Measurements from ENCODE around the gene BID.
A peak's percentile ranks its signal among the peaks of the same experiment; 100 is the strongest.
"Not testable (repeated sequence)": the region's sequence is repeated elsewhere in the genome, so short reads cannot be mapped to it uniquely, and the experiment has no call there.

The BID gene

GRCh38 chr22:17705951-17706900 lies 68.0 kb downstream of the BID start:
- Histone ChIP-seq H3K9me3 (ENCODE audit: control insufficient read depth, low read length) (no peaks in the 10 kb centered on the region), H3K4me1 (ENCODE audit: control insufficient read depth, insufficient read depth, low read length) (peaks cover 43% of the 10 kb centered on the region), H3K27me3 (replicated peaks; ENCODE audit: control insufficient read depth, insufficient read depth, low read length) (no peaks in the 10 kb centered on the region), H3K36me3 (ENCODE audit: control insufficient read depth, insufficient read depth, low read length, severe bottlenecking) (peaks cover 22% of the 10 kb centered on the region), H3K9ac (ENCODE audit: low read length) (peak overlapping the region; percentile 93), H3K4me3 (ENCODE audit: low read length) (peak overlapping the region; percentile 86)
- peak; percentile 94 for DNase-seq (ENCODE audit: low read depth)

GRCh38 chr22:17705546-17705945 lies 68.7 kb downstream of the BID start:
- DNase-seq (ENCODE audit: low read depth): no peak
- H3K4me3 ChIP-seq (ENCODE audit: low read length): peak overlapping the region; percentile 86
- peaks cover 23% of the 10 kb centered on the region for H3K36me3 ChIP-seq (ENCODE audit: control insufficient read depth, insufficient read depth, low read length, severe bottlenecking)
- H3K4me1 ChIP-seq (ENCODE audit: control insufficient read depth, insufficient read depth, low read length): peaks cover 42% of the 10 kb centered on the region
- H3K9ac ChIP-seq (ENCODE audit: low read length): peak overlapping the region; percentile 93
- no peaks in the 10 kb centered on the region for H3K9me3 ChIP-seq (ENCODE audit: control insufficient read depth, low read length)
- H3K27me3 ChIP-seq (replicated peaks; ENCODE audit: control insufficient read depth, insufficient read depth, low read length): no peaks in the 10 kb centered on the region

- no peaks in the 10 kb centered on the region for H3K9me3 ChIP-seq (ENCODE audit: control insufficient read depth, low read length)
- peaks cover 28% of the 10 kb centered on the region for H3K36me3 ChIP-seq (ENCODE audit: control insufficient read depth, insufficient read depth, low read length, severe bottlenecking)
- H3K4me1 ChIP-seq (ENCODE audit: control insufficient read depth, insufficient read depth, low read length): peaks cover 37% of the 10 kb centered on the region
- no peak overlapping the region for H3K9ac ChIP-seq (ENCODE audit: low read length)
- H3K27me3 ChIP-seq (replicated peaks; ENCODE audit: control insufficient read depth, insufficient read depth, low read length): no peaks in the 10 kb centered on the region
- peak; percentile 56 for DNase-seq (ENCODE audit: low read depth)
- no peak overlapping the region for H3K4me3 ChIP-seq (ENCODE audit: low read length)
Measured at GRCh38 chr22:17703811-17704210, 70.5 kb downstream of the BID start.

GRCh38 chr22:17700778-17701177 lies 73.5 kb downstream of the BID start:
- Histone ChIP-seq H3K4me1 (ENCODE audit: control insufficient read depth, insufficient read depth, low read length) (peaks cover 16% of the 10 kb centered on the region), H3K36me3 (ENCODE audit: control insufficient read depth, insufficient read depth, low read length, severe bottlenecking) (peaks cover 37% of the 10 kb centered on the region), H3K27me3 (replicated peaks; ENCODE audit: control insufficient read depth, insufficient read depth, low read length) (no peaks in the 10 kb centered on the region), H3K9ac (ENCODE audit: low read length) (no peak overlapping the region), H3K4me3 (ENCODE audit: low read length) (no peak overlapping the region), H3K9me3 (ENCODE audit: control insufficient read depth, low read length) (no peaks in the 10 kb centered on the region)
- peak; percentile 58 for DNase-seq (ENCODE audit: low read depth)

- Histone ChIP-seq H3K36me3 (ENCODE audit: control insufficient read depth, insufficient read depth, low read length, severe bottlenecking) (peaks cover 39% of the 10 kb centered on the region), H3K9me3 (ENCODE audit: control insufficient read depth, low read length) (no peaks in the 10 kb centered on the region), H3K9ac (ENCODE audit: low read length) (no peak overlapping the region), H3K4me3 (ENCODE audit: low read length) (no peak overlapping the region), H3K4me1 (ENCODE audit: control insufficient read depth, insufficient read depth, low read length) (peaks cover 13% of the 10 kb centered on the region), H3K27me3 (replicated peaks; ENCODE audit: control insufficient read depth, insufficient read depth, low read length) (no peaks in the 10 kb centered on the region)
- no peak for DNase-seq (ENCODE audit: low read depth)
Measured at GRCh38 chr22:17699696-17700340, 74.5 kb downstream of the BID start.

- peaks cover 42% of the 10 kb centered on the region for H3K36me3 ChIP-seq (ENCODE audit: control insufficient read depth, insufficient read depth, low read length, severe bottlenecking)
- DNase-seq (ENCODE audit: low read depth): no peak
- H3K9ac ChIP-seq (ENCODE audit: low read length): no peak overlapping the region
- H3K9me3 ChIP-seq (ENCODE audit: control insufficient read depth, low read length): no peaks in the 10 kb centered on the region
- H3K27me3 ChIP-seq (replicated peaks; ENCODE audit: control insufficient read depth, insufficient read depth, low read length): no peaks in the 10 kb centered on the region
- H3K4me3 ChIP-seq (ENCODE audit: low read length): no peak overlapping the region
- peaks cover 11% of the 10 kb centered on the region for H3K4me1 ChIP-seq (ENCODE audit: control insufficient read depth, insufficient read depth, low read length)
Measured at GRCh38 chr22:17698948-17699347, 75.3 kb downstream of the BID start.

GRCh38 chr22:17698276-17698675 lies 76.0 kb downstream of the BID start:
- not testable (repeated sequence) for H3K9ac ChIP-seq (ENCODE audit: low read length); H3K27me3 ChIP-seq (replicated peaks; ENCODE audit: control insufficient read depth, insufficient read depth, low read length); H3K9me3 ChIP-seq (ENCODE audit: control insufficient read depth, low read length); DNase-seq (ENCODE audit: low read depth); H3K4me3 ChIP-seq (ENCODE audit: low read length); H3K4me1 ChIP-seq (ENCODE audit: control insufficient read depth, insufficient read depth, low read length)
- H3K36me3 ChIP-seq (ENCODE audit: control insufficient read depth, insufficient read depth, low read length, severe bottlenecking): peaks cover 41% of the 10 kb centered on the region

GRCh38 chr22:17697196-17697595 lies 77.1 kb downstream of the BID start:
- H3K9ac ChIP-seq (ENCODE audit: low read length): not testable (repeated sequence)

GRCh38 chr22:17695986-17696385 lies 78.3 kb downstream of the BID start:
- H3K36me3 ChIP-seq (ENCODE audit: control insufficient read depth, insufficient read depth, low read length, severe bottlenecking): peaks cover 40% of the 10 kb centered on the region
- peak; percentile 52 for DNase-seq (ENCODE audit: low read depth)
- H3K9me3 ChIP-seq (ENCODE audit: control insufficient read depth, low read length): no peaks in the 10 kb centered on the region
- H3K4me1 ChIP-seq (ENCODE audit: control insufficient read depth, insufficient read depth, low read length): peaks cover 7% of the 10 kb centered on the region
- no peak overlapping the region for H3K9ac ChIP-seq (ENCODE audit: low read length)
- no peak overlapping the region for H3K4me3 ChIP-seq (ENCODE audit: low read length)
- H3K27me3 ChIP-seq (replicated peaks; ENCODE audit: control insufficient read depth, insufficient read depth, low read length): no peaks in the 10 kb centered on the region

More at GRCh38 chr22:17697196-17697595, 77.1 kb downstream of the BID start:
- H3K27me3 ChIP-seq (replicated peaks; ENCODE audit: control insufficient read depth, insufficient read depth, low read length); H3K4me3 ChIP-seq (ENCODE audit: low read length); H3K4me1 ChIP-seq (ENCODE audit: control insufficient read depth, insufficient read depth, low read length); H3K9me3 ChIP-seq (ENCODE audit: control insufficient read depth, low read length); DNase-seq (ENCODE audit: low read depth): not testable (repeated sequence)
- peaks cover 44% of the 10 kb centered on the region for H3K36me3 ChIP-seq (ENCODE audit: control insufficient read depth, insufficient read depth, low read length, severe bottlenecking)

GRCh38 chr22:17694752-17695151 lies 79.5 kb downstream of the BID start:
- no peak for DNase-seq (ENCODE audit: low read depth)
- Histone ChIP-seq H3K9ac (ENCODE audit: low read length) (no peak overlapping the region), H3K36me3 (ENCODE audit: control insufficient read depth, insufficient read depth, low read length, severe bottlenecking) (peaks cover 37% of the 10 kb centered on the region), H3K27me3 (replicated peaks; ENCODE audit: control insufficient read depth, insufficient read depth, low read length) (no peaks in the 10 kb centered on the region), H3K4me1 (ENCODE audit: control insufficient read depth, insufficient read depth, low read length) (no peaks in the 10 kb centered on the region), H3K4me3 (ENCODE audit: low read length) (no peak overlapping the region), H3K9me3 (ENCODE audit: control insufficient read depth, low read length) (no peaks in the 10 kb centered on the region)

- peaks cover 38% of the 10 kb centered on the region for H3K36me3 ChIP-seq (ENCODE audit: control insufficient read depth, insufficient read depth, low read length, severe bottlenecking)
- no peaks in the 10 kb centered on the region for H3K27me3 ChIP-seq (replicated peaks; ENCODE audit: control insufficient read depth, insufficient read depth, low read length)
- no peaks in the 10 kb centered on the region for H3K4me1 ChIP-seq (ENCODE audit: control insufficient read depth, insufficient read depth, low read length)
- DNase-seq (ENCODE audit: low read depth): no peak
- H3K9me3 ChIP-seq (ENCODE audit: control insufficient read depth, low read length): no peaks in the 10 kb centered on the region
- H3K4me3 ChIP-seq (ENCODE audit: low read length): no peak overlapping the region
- no peak overlapping the region for H3K9ac ChIP-seq (ENCODE audit: low read length)
Measured at GRCh38 chr22:17694193-17694592, 80.1 kb downstream of the BID start.

Measured in adipocyte (in vitro differentiated cells).